Anterior cingulate cortex (tissue), 58 donors: ENCODE measurements around the gene POLR2J2.
"Not testable (repeated sequence)": the region's sequence is repeated elsewhere in the genome, so short reads cannot be mapped to it uniquely, and the experiment has no call there.

Source experiments
- DNase-seq, 58 donors: peaks; one replicate each; lab custom pipeline; 2025; lab: John Stamatoyannopoulos, UW

POLR2J2 gene

DNA sequence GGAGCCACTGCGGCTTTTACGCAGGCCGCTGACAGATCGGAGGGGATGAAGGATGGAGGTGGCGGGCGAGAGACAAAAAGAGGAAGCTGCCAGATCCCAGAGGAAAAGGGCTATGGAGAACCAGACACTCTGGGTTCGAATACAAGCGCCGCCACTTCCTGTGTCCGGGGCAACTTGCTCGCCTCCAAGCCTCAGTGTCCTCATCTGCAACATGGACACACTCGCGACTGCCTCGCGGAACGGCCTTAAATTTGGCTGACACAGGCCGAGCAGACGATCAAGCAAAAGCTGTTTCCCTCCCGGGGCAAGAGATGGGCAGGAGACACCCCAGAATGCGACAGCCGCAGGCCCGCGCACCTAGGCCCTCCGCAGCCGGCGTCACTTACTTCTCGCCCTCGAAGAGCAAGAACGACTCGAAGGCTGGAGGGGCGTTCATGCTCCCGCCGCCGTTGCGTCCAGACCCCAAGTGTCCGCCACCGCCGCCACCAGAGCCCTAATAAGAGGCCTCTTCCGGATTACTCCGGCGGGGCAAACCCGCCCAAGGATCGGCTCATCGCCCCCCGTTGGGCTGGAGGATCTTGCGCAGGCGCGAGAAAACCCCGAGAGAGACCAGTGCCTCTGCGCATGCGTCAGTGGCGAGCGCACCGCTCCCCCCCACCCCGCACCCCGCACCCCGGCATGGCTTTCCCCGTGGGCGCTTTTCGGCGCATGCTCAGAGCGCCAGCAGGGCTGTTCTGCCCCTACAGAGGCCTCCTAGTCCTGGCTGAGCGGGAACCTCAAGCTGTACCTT lies at the start of gene POLR2J2:
POLR2J2 (minus strand) TSS at position 498 of the 790 bp plus-strand sequence; CDS start at position 436, 62 bp downstream.
- not testable (repeated sequence) for DNase-seq

- not testable (repeated sequence) for DNase-seq
Measured at GRCh38 chr7:102718491-102718890, 47.0 kb upstream of the POLR2J2 start.

DNA sequence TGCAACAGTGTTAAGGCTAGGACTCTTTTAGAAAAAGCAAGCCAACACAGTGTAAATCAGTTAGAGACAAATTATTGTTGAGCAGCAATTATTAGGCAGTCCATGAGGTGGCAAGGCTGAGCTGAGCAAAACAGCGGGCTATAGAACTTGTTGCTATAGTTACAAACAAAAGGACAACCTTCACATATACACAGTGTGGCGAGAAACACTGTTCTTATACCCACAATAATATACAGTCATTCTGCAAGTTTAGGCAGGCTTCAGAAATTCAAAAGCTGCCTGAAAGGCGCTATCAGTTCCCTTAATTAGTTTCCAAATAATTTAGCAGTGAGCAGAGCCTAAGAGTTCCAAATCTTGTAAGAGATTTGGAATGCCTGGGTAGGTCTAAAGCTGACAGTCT lies 44.3 kb upstream of the POLR2J2 start:
- DNase-seq: not testable (repeated sequence)

DNA sequence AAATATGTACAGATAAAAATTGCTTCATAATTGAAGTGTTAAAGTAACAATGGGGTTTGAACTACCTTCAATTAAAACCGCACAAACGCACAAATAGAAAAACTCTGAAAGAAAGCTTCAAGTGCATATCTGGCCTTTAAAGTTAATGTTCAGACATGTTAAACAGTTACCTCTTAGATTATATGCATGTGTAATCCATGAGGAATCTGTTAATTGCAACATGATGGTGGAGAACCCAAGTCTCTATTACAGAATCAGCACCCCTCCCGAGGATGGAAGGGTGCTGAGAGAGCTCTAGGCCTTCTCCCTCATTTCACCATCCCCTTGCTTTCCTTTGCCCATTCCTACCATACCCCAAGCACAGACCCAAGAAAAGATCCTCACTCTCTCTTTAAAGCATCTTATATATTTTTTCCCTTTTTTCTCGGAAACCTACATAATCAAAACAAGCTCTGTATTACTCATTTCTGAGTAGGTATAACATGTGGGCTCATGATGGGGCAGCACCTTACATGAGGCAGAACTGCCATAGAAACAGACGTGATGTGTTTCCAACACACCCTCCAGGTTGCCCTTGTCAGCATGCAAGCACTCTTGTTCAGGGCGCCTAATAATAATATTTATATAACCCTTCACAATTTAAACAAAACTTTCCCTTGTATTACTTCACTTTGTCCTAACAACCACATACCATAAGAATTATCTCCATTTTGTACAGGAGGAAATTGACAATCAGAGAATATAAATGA lies 43.5 kb upstream of the POLR2J2 start:
- DNase-seq: not testable (repeated sequence)

DNA sequence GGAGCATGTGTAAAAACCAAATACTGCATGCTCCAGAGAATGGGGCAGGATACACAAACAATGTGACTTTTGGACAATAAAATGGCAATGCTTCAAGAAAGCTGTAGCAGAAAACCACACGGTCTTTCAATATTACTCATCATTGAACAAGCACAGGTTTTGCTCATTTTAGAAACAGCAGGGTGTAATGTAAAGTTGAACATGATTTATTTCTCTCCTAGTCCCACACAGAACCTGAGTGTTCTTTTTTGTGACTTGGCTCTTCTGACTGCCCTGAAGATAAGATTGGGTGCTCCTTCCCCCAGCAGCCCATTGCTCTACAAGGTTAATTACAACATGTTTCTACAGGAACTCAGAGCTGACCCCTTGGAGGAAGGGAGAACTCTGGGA lies 42.2 kb upstream of the POLR2J2 start:
- not testable (repeated sequence) for DNase-seq

- DNase-seq: not testable (repeated sequence)
Measured at GRCh38 chr7:102713011-102713690, 41.7 kb upstream of the POLR2J2 start.

GRCh38 chr7:102698962-102699750 lies 27.7 kb upstream of the POLR2J2 start:
- DNase-seq: not testable (repeated sequence)

DNA sequence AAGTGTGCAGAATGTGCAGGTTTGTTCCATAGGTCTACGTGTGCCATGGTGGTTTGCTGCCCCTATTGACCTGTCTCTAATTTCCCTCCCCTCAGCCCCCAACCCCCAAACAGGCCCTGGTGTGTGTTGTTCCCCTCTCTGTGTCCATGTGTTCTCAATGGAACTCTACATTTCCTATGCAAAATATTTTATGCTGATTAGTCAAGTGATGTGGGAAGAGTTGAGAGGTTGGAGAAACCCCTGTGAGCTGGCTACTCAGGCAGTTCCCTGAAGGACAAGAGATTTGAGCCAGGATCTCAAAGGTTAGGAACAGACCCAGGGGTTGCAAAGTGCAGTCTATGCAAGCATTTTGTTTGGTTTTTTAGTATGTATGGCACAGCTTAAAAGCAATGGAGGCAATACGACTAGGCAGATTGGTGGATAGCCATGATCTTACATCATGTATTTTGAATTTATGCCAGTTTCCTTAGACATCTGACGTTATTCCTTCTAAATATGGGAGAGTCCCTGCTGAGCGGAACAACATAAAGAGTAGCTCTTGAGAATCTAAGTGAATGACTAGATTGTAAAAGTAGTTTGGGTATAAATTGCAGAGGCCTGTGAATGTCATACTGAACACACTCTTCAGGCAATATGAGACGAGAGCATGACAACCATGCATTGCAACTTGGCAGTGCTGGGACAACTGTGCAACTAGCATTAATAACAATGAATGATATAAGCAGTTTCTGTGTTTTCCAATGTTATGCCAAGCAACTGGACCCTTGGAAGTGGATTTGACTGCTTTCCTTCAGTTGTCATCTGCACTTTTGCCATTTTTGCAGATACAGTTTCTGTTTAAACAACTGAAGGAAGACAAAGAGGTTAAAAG lies 26.4 kb upstream of the POLR2J2 start:
- DNase-seq: not testable (repeated sequence)

DNA sequence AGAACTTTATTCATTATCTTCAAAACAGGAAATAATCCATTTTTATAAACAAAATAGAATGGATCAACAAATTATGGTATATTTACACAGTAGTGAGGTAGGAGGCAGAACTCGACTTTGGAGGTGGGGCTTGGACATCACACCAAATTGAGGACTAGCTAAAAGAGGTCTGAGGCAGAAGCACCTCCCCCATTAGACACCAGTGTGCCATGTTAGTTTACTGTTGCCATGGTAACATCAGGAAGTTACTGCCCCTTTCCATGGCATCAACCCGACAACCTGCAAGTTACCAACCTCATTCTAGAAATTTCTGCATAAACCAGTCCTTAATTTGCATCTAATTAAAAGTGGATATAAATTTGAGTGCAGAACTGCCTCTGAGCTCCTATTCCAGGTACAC lies 24.5 kb upstream of the POLR2J2 start:
- not testable (repeated sequence) for DNase-seq

DNA sequence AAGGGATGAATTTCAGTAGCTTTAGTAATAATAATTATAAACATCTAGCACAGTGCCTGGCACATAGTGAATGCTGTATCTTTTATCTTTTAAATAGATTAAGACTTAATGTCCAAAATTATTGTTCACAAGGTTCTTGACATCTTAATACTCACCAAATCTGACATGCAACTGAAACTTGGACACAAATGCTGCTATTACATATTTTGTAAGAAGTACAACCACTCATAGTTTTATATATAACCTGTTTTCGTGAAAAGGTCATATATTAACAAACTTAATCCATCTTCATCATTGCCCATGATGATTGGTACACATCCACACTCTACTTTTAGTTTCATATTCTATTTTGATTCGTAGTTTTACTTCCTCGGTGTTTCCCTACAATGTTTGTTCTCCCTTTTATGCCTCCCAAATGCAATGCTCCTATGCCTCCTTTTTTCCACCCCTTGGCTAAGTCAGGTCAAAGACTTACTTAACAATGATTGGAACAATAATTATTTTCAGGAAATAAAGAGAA lies 23.6 kb upstream of the POLR2J2 start:
- not testable (repeated sequence) for DNase-seq

DNA sequence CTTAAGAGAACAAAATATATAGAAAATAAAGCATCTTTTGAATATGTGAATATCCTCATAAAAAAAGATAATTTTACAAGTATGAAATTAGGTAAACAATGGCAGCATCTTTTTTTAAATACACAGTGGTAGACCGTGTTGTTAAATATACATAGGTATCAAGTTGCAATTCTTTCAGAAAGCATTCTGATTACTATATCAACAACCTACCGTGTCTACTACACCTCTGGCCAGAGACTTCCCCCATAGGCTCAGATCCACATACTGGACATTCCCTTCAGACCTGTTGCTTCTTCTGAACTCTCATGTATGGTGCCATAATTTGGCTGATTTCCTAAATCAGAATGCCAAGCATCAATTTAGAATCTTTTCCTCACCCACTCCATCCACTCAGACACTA lies 22.5 kb upstream of the POLR2J2 start:
- not testable (repeated sequence) for DNase-seq

DNA sequence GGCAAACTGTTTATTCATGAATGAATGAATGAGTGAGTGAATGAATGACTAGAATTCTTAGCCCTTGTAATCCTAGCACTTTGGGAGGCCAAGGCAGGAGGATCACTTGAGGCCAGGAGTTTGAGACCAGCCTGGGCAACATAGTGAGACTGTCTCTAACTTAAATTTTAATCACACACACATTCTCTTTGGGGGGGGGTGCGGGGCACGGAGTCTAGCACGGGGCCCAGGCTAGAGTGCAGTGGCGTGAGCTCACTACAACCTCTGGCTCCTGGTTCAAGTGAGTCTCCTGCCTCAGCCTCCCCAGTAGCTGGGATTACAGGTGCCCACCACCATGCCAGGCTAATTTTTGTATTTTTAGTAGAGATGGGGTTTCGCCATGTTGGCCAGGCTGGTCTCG lies 19.1 kb upstream of the POLR2J2 start:
- DNase-seq: not testable (repeated sequence)

DNA sequence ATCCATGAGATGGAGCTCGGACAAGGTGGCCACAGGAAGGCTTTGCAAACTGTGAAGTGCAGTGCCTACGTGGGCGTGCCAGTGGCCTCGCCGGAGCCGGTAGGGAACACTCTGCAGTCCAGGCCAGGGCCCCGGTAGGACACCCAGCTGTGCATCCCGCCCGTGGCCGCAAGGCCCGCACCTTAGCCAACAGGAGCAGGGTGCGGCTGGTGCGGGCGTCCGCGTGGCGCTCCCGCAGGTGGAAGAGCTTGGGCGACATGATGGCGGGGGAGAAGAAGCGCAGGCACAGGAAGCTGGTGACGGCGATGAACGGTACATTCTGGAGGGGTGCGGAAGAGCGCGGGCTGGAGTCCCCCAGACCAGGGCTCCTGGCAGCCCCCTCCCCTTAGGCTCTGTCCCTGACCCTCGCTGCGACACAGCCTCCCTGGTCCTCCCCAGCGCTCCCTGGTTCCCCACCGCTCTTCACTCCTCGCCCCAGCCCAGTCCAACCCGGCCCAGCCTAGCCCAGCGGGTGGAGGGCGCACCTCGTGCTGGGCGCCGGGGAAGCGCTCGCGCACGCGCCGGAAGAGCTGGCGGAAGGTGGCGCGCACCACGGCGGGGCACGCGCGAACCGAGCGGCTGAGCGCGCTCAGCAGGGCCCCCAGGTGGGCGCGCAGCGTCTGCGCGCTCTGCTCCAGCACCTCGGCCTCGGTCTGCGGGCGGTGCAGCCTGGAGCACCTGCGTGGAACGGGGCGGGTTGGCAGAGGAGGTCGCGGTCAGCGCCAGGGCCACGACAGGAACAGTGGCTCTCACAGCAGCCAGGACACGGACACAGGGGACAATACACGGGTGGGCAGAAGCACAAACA lies 18.2 kb upstream of the POLR2J2 start:
- not testable (repeated sequence) for DNase-seq

- DNase-seq: not testable (repeated sequence)
Measured at GRCh38 chr7:102688299-102689036, 17.0 kb upstream of the POLR2J2 start.

- DNase-seq: not testable (repeated sequence)
Measured at GRCh38 chr7:102682560-102682959, 11.1 kb upstream of the POLR2J2 start.

GRCh38 chr7:102680780-102681179 lies 9.3 kb upstream of the POLR2J2 start:
- not testable (repeated sequence) for DNase-seq

DNA sequence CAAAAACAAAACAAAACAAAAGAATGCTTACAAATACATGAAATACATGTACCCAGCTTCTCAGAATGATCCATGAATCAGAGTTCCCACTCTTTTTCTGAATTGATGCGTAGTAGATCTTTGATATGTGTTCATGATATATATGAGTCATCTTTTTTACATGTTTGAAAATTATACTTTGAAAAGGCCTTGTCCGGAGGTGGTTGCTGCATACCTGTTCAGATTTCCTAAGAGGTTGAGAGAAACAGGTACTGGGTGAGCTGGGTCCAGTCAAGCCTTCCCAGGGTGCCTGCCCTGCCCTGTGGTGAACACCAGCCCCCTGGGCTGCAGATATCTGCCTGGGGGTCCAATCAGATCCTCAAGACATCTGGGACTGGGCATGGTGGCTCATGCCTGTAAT lies 4.1 kb upstream of the POLR2J2 start:
- not testable (repeated sequence) for DNase-seq
